PC-3 (cell line): Measurements from ENCODE around the gene MITF. TPM values are rescaled to one million over a fixed set of nuclear protein-coding genes. Genes with fewer than 3 reads are reported as not detected.

Experiments
- ATAC-seq: fragments of 200-7000 bp; cut with Tn5 transposase; 2 replicates; pipeline ENCODE4 v1.9.1; 2020; ENCODE audit warnings: mild to moderate bottlenecking, moderate library complexity
- BruUV-seq: library from RNA; stranded (reverse); fragments of 400-500 nt; replicated peaks from 2 replicates; lab custom pipeline; 2021; lab: Mats Ljungman, UMichigan
- CTCF ChIA-PET: fragments of 300-600 bp; sonication (Branson Sonifier 250); formaldehyde crosslinking; loops from one replicate; lab custom pipeline; 2022; ENCODE audit warnings: antibody characterized with exemption; lab: Charles Lee
- POLR2A ChIA-PET: fragments of 300-600 bp; sonication (Branson Sonifier 250); formaldehyde crosslinking; loops from one replicate; lab custom pipeline; 2022; ENCODE audit warnings: antibody characterized with exemption; ENCODE audit not compliant: unreplicated experiment; lab: Charles Lee
- DNase-seq: peaks from one replicate; pipeline ENCODE4 v3.0.0-alpha.2; 2015
- H2AFZ ChIP-seq: fragments of 300-600 bp; sonication (generic); 2 replicates; pipeline ENCODE4 v1.6.0; 2016; ENCODE audit warnings: antibody characterized with exemption, low read length
- H3F3A ChIP-seq: fragments of 300-600 bp; sonication (generic); one replicate; pipeline ENCODE4 v1.6.0; 2017; ENCODE audit warnings: antibody characterized with exemption, low read length, control low read depth, mild to moderate bottlenecking; ENCODE audit not compliant: unreplicated experiment
- H3K27ac ChIP-seq: fragments of 300-600 bp; sonication (generic); 2 replicates; pipeline ENCODE4 v1.5.1; 2016; ENCODE audit warnings: mild to moderate bottlenecking, low read length
- H3K27me3 ChIP-seq: fragments of 300-600 bp; sonication (generic); 2 replicates; pipeline ENCODE4 v1.6.1; 2016; ENCODE audit warnings: low read length, mixed read lengths
- H3K36me3 ChIP-seq: fragments of 300-600 bp; sonication (generic); 2 replicates; pipeline ENCODE4 v1.6.1; 2016; ENCODE audit warnings: low read depth, mixed run types, low read length, mixed read lengths
- H3K4me1 ChIP-seq: fragments of 300-600 bp; sonication (generic); 2 replicates; pipeline ENCODE4 v1.5.1; 2016; ENCODE audit warnings: low read length; ENCODE audit not compliant: insufficient read depth
- H3K4me2 ChIP-seq: fragments of 300-600 bp; sonication (generic); 2 replicates; pipeline ENCODE4 v1.6.0; 2016; ENCODE audit warnings: low read length
- H3K4me3 ChIP-seq: fragments of 300-600 bp; sonication (generic); 2 replicates; pipeline ENCODE4 v1.5.1; 2016; ENCODE audit warnings: mild to moderate bottlenecking, low read length, mixed read lengths
- H3K79me2 ChIP-seq: fragments of 300-600 bp; sonication (generic); 2 replicates; pipeline ENCODE4 v1.6.1; 2017; ENCODE audit warnings: low read length, mixed read lengths
- H3K9ac ChIP-seq: fragments of 300-600 bp; sonication (generic); 2 replicates; pipeline ENCODE4 v1.6.0; 2016; ENCODE audit warnings: mild to moderate bottlenecking, low read length
- H3K9me2 ChIP-seq: fragments of 300-600 bp; sonication (generic); replicated peaks from 2 replicates; pipeline ENCODE4 v1.6.1; 2016; ENCODE audit warnings: mixed run types, low read length, mixed read lengths
- H3K9me3 ChIP-seq: fragments of 300-600 bp; sonication (generic); 2 replicates; pipeline ENCODE4 v1.6.1; 2016; ENCODE audit warnings: low read length, mixed read lengths
- H4K20me1 ChIP-seq: fragments of 300-600 bp; sonication (generic); 2 replicates; pipeline ENCODE4 v1.6.1; 2016; ENCODE audit warnings: low read length, mixed read lengths
- CTCF ChIP-seq: fragments of 300-600 bp; sonication (generic); conservative IDR thresholded peaks from 2 replicates; pipeline ENCODE4 v1.5.1; 2017; ENCODE audit warnings: antibody characterized with exemption, low read depth, mild to moderate bottlenecking, low read length
- EZH2 ChIP-seq: fragments of 300-600 bp; sonication (generic); IDR thresholded peaks from one replicate; pipeline ENCODE4 v1.6.1; 2017; ENCODE audit warnings: antibody characterized with exemption, mild to moderate bottlenecking, low read length; ENCODE audit not compliant: unreplicated experiment
- EZH2phosphoT487 ChIP-seq: fragments of 300-600 bp; sonication (generic); IDR thresholded peaks from 2 replicates; pipeline ENCODE4 v1.6.1; 2018; ENCODE audit warnings: mild to moderate bottlenecking, antibody characterized with exemption, low read length, borderline replicate concordance
- intact Hi-C: fragments of 100-400 bp; cut with micrococcal nuclease; formaldehyde crosslinking; loops from 2 replicates; pipeline ENCODE4 v1.9.0; 2023
- total RNA-seq: library from RNA; depleted of rRNA; stranded (reverse); fragments of >200 nt; gene quantifications from 2 replicates; pipeline ENCODE4 v1.2.3, GENCODE V29; 2014

MITF gene
- total RNA-seq, 1 experiment from 2014 or later: 7.6 TPM

GRCh38 chr3:69890691-69891090 lies 151.4 kb downstream of the MITF start:
- DNase-seq (peak; percentile 38), ATAC-seq (peak; percentile 63)
- TSS peak; percentile 37 for BruUV-seq
- no peaks in the 10 kb centered on the region for H3F3A ChIP-seq
- intact Hi-C loops: no loop called here
- H3K79me2 ChIP-seq: no peaks in the 10 kb centered on the region
- ChIA-PET POLR2A (no interaction called here), CTCF (no interaction called here)
- TF ChIP-seq CTCF (no peak), EZH2 (no peak), EZH2phosphoT487 (no peak)
- H4K20me1 ChIP-seq: no peaks in the 10 kb centered on the region
- no peaks in the 10 kb centered on the region for H3K9me2 ChIP-seq
- H3K36me3 ChIP-seq: no peaks in the 10 kb centered on the region
- peak overlapping the region; percentile 79 for H3K27ac ChIP-seq
- H3K4me2 ChIP-seq: peak overlapping the region; percentile 62
- no peak overlapping the region for H3K4me3 ChIP-seq
- peaks cover 23% of the 10 kb centered on the region for H3K4me1 ChIP-seq
- H3K27me3 ChIP-seq: no peaks in the 10 kb centered on the region
- H2AFZ ChIP-seq: no peak overlapping the region
- no peaks in the 10 kb centered on the region for H3K9me3 ChIP-seq
- no peak overlapping the region; the same call in 1 of the 2 replicates for H3K9ac ChIP-seq

GRCh38 chr3:69892706-69893105 lies 153.4 kb downstream of the MITF start:
- Histone ChIP-seq H3K36me3 (no peaks in the 10 kb centered on the region), H3K9me3 (no peaks in the 10 kb centered on the region), H4K20me1 (no peaks in the 10 kb centered on the region), H3K27ac (no peak overlapping the region), H3K9ac (no peak overlapping the region), H3K9me2 (no peaks in the 10 kb centered on the region), H3K27me3 (no peaks in the 10 kb centered on the region), H3K4me2 (no peak overlapping the region), H3F3A (no peaks in the 10 kb centered on the region), H2AFZ (no peak overlapping the region), H3K79me2 (no peaks in the 10 kb centered on the region), H3K4me1 (peaks cover 23% of the 10 kb centered on the region), H3K4me3 (no peak overlapping the region)
- intact Hi-C loops: no loop called here
- ATAC-seq (no peak), DNase-seq (no peak)
- no TSS peak for BruUV-seq
- ChIA-PET POLR2A (no interaction called here), CTCF (no interaction called here)
- TF ChIP-seq EZH2: no peak
- no peak for TF ChIP-seq CTCF
- TF ChIP-seq EZH2phosphoT487: no peak

DNA sequence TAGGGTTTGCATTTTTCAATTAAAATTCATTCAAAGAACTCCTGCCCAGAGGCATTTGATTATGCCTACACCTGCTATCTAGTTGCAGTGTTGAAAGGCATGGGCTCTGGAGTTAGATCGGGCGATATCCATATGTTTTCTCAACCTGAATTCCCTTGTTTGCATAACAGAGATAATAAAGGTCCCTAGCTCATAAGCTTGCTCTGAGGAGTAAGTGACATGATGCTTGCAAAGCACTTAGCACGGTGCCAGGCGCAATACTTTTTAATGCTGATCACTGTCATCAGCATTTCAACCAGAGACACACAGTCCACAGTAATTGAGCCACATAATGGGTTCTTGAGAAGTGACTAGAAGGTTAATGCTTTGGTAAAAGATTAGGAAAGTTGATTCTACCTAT lies 154.0 kb downstream of the MITF start:
- intact Hi-C loops: no loop called here
- H3K4me3 ChIP-seq: no peak overlapping the region
- H3K79me2 ChIP-seq: no peaks in the 10 kb centered on the region
- CTCF ChIA-PET: no interaction called here
- TF ChIP-seq EZH2 (no peak), EZH2phosphoT487 (no peak), CTCF (no peak)
- H3K9ac ChIP-seq: no peak overlapping the region
- BruUV-seq: no TSS peak
- no peak for DNase-seq
- H3K4me2 ChIP-seq: no peak overlapping the region
- no peak for ATAC-seq
- no peaks in the 10 kb centered on the region for H3K36me3 ChIP-seq
- no peaks in the 10 kb centered on the region for H3K9me2 ChIP-seq
- no peaks in the 10 kb centered on the region for H4K20me1 ChIP-seq
- no peaks in the 10 kb centered on the region for H3F3A ChIP-seq
- no peak overlapping the region for H3K27ac ChIP-seq
- peaks cover 23% of the 10 kb centered on the region for H3K4me1 ChIP-seq
- H2AFZ ChIP-seq: no peak overlapping the region
- H3K27me3 ChIP-seq: no peaks in the 10 kb centered on the region
- H3K9me3 ChIP-seq: no peaks in the 10 kb centered on the region
- POLR2A ChIA-PET: no interaction called here
